Measurements from ENCODE around the gene CD84.
A peak's percentile ranks its signal among the peaks of the same experiment; 100 is the strongest.
"Not testable (repeated sequence)": the region's sequence is repeated elsewhere in the genome, so short reads cannot be mapped to it uniquely, and the experiment has no call there.

The CD84 gene

GRCh38 chr1:160608941-160609340, 29.6 kb upstream of the CD84 start:
- no peak for DNase-seq

DNA sequence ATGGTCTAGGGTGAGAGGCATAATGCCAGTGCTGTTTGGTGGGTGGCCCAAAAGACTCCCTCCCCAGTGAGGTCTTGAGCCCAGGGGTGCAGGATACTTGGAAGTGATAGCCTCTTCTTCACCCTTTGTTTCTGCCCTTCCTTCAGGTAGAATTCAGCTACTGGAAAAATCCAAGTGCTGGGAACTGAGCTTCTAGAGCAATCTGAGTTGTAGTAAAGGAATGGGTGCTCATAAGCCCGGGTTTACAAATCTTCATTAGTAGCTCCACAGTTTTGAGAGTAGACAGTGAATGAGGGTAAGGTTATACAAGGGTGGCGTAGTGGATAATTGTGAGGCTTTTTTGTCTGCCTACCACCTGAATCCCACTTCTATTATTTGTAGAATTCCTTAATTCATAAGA, 29.2 kb upstream of the CD84 start:
- no peak for DNase-seq

- no peak for DNase-seq
Observed at GRCh38 chr1:160608057-160608456, 28.8 kb upstream of the CD84 start.

DNA sequence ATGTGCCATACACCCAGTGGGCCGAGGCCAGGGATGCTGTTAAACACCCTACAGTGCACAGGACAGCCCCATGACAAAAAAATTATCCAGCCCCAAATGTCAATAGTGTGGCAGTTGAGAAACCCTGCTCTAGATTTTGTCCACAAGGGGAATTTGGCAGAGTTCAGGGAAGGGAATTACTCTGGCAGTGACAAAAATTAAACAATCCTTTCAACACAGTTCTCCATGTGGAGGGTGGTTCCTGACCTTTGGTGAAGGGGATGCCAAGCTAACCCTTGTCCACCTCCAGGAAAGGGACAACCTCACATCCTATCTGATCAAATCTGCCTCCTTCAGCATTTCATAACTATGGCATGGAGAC, 28.4 kb upstream of the CD84 start:
- no peak for DNase-seq

DNA sequence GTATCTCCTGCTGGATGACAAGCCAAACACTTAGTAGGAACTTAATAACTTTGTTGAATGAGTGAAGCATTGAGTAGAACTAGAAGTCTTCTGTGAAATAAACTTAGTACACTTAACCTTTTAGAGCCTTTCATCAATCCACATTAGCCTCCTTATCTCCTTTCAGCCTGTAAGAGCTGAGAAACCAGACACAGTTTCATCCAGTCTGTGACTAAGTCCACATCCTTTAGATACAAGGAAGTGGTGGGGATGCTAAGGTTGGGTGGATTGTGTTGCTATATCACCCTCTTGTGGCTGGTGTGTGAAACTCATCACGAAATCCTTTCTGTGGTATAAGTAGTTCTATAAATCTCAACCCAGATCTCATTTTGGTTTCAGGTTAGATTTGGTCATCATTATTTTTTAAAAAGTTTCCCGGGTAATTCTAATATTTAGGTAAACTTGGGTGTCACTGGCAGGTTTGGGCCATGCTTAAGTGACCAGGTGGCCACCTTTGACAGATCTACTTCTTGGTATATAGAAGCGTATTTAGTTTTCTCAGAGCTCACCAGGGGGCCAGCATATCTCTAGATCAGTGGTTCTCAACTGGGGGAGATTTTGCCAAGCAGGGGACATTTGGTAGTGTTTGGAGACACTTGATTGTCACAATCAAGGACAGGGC, 27.8 kb upstream of the CD84 start:
- DNase-seq = peak; percentile 65 to 69

GRCh38 chr1:160606611-160607010, 27.3 kb upstream of the CD84 start:
- no peak for DNase-seq

GRCh38 chr1:160605792-160606479, 26.6 kb upstream of the CD84 start:
- no peak for DNase-seq

DNA sequence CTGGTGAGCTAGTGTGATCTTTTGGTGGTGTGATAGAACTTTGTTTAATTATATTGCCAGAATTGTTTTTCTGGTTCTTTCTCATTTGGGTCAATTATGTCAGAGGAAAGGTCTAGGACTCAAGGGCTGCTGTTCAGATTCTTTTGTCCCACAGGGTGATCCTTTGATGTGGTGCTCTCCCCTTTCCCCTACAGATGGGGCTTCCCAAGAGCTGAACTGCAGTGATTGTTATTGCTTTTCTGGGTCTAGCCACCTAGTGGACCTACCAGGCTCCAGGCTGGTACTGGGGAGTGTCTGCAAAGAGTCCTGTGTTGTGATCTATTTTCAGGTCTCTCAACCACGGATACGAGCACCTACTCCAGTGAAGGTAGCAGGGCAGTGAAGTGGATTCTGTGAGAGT, 25.9 kb upstream of the CD84 start:
- DNase-seq = no peak

DNA sequence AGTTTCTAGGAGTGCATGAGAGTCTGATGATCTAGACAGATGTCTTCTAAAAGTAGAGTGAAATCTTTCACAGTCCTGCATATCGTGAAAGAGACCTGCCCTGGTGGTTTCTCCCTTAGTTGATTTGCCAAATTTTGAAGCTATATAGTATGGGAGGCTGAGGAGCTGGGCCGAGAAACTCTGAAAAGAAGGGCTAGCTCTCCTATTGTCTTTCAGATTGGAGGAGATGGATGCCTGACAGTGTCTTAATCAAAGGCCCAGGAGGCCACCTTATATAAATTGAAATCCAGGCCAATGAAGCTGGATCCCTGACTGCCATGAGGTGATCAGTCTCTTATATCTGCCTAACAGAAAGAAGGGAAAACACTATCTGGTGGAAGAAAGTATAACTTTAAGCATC, 18.4 kb upstream of the CD84 start:
- DNase-seq = no peak

- no peak for DNase-seq
Observed at GRCh38 chr1:160597051-160597450, 17.8 kb upstream of the CD84 start.

- no peak for DNase-seq
Observed at GRCh38 chr1:160590488-160590887, 11.2 kb upstream of the CD84 start.

GRCh38 chr1:160588468-160588867, 9.2 kb upstream of the CD84 start:
- DNase-seq = no peak

- DNase-seq = no peak
Observed at GRCh38 chr1:160584784-160585183, 5.5 kb upstream of the CD84 start.

DNA sequence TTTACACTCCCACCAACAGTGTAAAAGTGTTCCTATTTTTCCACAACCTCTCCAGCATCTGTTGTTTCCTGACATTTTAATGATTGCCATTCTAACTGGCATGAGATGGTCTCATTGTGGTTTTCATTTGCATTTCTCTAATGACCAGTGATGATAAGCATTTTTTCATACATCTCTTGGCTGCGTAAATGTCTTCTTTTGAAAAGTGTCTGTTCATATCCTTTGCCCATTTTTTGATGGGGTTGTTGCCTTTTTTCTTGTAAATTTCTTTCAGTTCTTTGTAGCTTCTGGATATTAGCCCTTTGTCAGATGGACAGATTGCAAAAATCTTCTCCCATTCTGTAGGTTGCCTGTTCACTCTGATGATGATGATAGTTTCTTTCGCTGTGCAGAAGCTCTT, 3.7 kb upstream of the CD84 start:
- not testable (repeated sequence) for DNase-seq

GRCh38 chr1:160581961-160582360, 2.7 kb upstream of the CD84 start:
- DNase-seq = no peak

GRCh38 chr1:160580221-160580812, 1.0 kb upstream of the CD84 start:
- no peak for DNase-seq

DNA sequence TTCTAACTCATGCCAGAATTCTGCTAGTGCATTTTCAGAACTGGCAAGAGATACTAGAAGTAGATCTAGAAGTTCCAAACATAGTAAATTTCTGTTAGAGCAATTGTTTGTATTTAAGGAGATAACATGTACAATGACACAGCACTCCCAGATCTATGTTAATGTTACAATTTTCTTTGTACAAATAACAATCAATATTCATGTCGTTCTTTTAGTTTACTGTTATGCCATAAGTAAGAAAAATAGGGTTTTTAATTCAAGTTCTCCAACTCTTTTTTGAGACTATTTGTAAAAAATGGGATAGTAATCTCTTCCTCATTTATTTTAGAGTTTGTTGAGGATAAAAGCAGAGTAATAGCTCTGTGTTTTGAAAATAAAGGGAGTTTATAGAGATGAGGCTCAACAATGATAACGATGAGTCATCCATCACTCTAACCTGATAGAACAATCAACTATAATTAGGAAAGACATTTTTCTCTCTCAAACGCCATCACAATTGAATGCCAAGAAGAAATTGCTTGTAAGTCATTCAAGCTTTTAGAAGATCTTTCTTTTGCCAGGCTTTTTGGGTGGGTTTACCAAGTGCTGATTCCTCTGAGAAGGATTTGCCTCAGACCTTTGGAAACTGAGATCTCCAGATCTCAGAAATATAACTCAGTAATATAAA, 638 bp downstream of the CD84 start:
- no peak for DNase-seq

DNA sequence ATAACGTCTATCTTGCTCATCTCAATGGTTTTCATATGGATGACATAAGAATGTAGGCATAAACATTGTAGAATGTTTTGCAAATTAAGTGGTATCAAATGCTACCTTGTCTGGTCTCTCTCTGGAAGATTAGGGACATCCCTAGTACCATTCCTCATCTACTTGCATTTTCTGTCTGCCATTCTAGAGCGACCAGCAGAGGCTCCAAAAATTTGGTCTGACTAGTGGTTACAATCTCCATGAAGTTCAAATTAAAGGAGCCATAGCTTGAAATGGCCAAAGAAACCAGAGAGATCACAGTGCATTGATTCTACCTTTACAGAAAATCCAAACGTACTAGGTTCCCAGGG, 1.1 kb downstream of the CD84 start:
- DNase-seq = no peak

DNA sequence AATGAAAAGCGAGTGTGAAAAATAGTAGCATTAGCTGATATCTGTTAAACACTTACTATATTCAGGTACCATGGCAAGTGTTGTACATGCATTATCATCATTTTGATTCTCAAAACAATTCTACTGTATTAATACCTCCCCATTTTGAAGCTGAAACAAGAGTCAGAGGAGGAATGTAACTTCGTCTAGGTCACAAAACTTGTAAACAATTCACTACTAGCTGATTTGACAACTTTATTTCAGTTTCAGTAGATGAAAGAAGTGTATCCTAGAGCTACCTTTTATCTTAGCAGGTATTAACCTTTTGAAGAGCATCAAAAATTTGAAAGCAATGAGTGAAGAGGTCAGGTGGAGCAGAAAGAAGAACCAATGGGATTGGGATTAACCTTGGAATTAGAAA, 1.6 kb downstream of the CD84 start:
- DNase-seq = no peak

DNA sequence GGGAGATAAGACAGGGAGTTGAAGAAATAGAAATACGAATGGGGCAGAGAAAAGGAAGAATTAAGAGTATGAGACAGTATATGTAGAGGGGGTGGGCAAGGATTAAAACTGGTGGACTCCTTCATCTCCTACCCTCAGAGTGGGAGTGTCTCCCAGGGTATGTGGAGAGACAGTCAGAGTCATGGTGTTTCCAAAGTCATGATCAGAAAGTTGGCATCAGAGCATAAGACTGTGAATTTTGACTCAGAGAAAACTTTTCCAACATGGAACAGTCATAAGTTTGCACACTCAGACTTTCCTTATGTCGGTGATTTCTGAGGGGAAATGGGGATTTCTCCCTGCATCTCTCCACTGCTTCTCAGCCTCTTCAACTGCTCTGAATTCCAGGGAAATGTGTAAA, 2.4 kb downstream of the CD84 start:
- no peak for DNase-seq

DNA sequence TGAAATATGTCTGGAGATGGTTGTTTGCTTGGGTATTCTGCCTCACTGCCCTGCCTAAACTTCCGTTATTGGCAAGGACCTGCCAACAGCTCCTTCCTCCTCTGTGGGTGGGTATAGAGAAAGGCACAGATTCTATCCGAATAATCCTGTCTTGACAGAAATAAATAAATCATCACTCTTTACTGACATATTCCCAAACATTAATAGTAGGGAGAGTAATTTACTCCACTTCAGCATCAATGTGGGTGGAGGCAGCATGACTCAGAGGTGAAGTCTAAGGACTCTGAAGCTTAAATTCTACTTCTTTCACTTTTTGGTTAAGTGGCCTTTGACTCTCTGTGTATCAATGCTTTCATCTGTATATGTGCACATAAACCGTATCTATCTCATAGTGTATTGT, 2.9 kb downstream of the CD84 start:
- DNase-seq = peak; percentile 60 to 69

DNA sequence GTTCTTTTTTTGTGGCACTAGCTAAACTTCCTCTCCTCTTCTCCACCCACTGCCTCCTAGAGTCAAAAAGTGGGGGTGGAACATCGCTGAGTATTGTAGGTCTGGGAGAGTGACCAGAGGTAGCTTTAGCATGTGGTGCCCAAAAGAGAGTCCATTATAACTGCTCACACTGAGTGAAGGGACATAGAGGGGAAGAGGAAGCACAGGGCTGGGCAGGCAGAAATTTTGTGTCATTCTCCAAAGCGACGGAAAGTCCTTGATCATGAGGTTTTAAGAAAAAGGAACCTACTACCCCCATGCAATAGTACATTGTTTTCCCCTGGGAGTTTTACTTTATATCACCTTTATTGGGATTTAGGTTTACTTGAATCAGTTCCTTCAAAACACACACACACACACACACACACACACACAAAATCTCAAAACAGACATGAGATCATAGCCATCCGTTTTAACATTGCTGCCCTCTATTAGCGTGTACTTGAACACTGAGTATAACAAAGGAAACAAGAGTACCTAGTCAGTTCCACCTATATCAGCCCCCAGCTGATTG, 4.1 kb downstream of the CD84 start:
- peak in 1 of 2 donors; percentile 14 for DNase-seq

DNA sequence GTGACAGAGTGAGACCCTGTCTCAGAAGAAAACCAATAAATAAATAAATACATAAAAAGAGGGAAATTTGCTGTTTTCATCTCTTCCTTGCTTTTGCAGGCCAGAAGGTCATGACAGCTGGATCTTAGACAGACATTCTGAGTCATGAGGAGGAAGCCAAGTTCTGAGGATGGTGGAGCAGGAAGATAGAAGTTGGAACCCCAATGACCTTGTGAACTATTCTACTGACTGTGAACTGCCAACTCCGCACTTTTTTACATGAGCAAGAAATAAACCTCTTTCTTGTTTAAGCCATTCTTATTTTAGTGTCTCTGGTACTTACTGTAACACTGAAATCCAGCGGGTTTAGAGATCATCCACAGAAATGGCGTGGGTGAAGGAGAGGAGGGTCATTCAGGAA, 8.5 kb downstream of the CD84 start:
- no peak for DNase-seq

GRCh38 chr1:160569806-160570205, 9.5 kb downstream of the CD84 start:
- no peak for DNase-seq
